Measurements from ENCODE around the gene DOCK4.

DNA sequence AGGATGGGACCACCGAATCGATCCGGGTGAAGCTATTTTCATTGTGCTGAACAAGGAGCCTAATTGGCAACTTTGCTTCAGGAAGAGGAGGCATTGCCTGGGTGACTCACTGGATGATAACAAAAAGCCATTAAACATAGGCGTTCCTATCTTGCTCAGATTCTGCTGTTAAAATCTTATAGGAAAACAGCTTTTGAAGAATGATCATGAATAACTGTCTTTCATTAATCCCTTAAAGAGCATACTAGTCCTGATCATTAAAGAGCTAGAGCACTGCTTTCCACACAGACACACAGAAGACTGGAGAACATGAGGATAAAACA, 469.7 kb downstream of the DOCK4 start:
- TF ChIP-seq POLR2A (IDR thresholded peaks at IDR 0.05) = no peak
- TF ChIP-seq, protein P1, sequence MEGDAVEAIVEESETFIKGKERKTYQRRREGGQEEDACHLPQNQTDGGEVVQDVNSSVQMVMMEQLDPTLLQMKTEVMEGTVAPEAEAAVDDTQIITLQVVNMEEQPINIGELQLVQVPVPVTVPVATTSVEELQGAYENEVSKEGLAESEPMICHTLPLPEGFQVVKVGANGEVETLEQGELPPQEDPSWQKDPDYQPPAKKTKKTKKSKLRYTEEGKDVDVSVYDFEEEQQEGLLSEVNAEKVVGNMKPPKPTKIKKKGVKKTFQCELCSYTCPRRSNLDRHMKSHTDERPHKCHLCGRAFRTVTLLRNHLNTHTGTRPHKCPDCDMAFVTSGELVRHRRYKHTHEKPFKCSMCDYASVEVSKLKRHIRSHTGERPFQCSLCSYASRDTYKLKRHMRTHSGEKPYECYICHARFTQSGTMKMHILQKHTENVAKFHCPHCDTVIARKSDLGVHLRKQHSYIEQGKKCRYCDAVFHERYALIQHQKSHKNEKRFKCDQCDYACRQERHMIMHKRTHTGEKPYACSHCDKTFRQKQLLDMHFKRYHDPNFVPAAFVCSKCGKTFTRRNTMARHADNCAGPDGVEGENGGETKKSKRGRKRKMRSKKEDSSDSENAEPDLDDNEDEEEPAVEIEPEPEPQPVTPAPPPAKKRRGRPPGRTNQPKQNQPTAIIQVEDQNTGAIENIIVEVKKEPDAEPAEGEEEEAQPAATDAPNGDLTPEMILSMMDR (IDR thresholded peaks at IDR 0.05) = no peak
